B cell (primary cell): ENCODE measurements around the gene PNMA8C.

Experiments used
- CTCF ChIP-seq: fragments of 200-600 bp; IDR thresholded peaks from one replicate; pipeline ENCODE4 v1.8.0; 2022; ENCODE audit warnings: antibody characterized with exemption, mild to moderate bottlenecking
- EZH2 ChIP-seq: IDR thresholded peaks from 2 replicates; pipeline ENCODE4 v1.6.1; 2012; ENCODE audit warnings: borderline replicate concordance, low read depth, mild to moderate bottlenecking, moderate library complexity, low read length; ENCODE audit not compliant: insufficient read depth, poor library complexity, severe bottlenecking

GRCh38 chr19:46427518-46428045, 1.2 kb downstream of the PNMA8C start:
- TF ChIP-seq CTCF, result no peak
- TF ChIP-seq EZH2, result no peak
